GM18873 (cell line): Measurements from ENCODE around the gene SKA3.
A peak's percentile ranks its signal among the peaks of the same experiment; 100 is the strongest.
"Not testable (repeated sequence)": the region's sequence is repeated elsewhere in the genome, so short reads cannot be mapped to it uniquely, and the experiment has no call there.

Source experiments
- ATAC-seq: cut with Tn5 transposase; IDR thresholded peaks from one replicate; pipeline ENCODE4 v1.9.1; 2021; ENCODE audit warnings: mild to moderate bottlenecking, moderate library complexity, moderate number of reproducible peaks; ENCODE audit not compliant: unreplicated experiment, low FRiP score

SKA3 gene

DNA sequence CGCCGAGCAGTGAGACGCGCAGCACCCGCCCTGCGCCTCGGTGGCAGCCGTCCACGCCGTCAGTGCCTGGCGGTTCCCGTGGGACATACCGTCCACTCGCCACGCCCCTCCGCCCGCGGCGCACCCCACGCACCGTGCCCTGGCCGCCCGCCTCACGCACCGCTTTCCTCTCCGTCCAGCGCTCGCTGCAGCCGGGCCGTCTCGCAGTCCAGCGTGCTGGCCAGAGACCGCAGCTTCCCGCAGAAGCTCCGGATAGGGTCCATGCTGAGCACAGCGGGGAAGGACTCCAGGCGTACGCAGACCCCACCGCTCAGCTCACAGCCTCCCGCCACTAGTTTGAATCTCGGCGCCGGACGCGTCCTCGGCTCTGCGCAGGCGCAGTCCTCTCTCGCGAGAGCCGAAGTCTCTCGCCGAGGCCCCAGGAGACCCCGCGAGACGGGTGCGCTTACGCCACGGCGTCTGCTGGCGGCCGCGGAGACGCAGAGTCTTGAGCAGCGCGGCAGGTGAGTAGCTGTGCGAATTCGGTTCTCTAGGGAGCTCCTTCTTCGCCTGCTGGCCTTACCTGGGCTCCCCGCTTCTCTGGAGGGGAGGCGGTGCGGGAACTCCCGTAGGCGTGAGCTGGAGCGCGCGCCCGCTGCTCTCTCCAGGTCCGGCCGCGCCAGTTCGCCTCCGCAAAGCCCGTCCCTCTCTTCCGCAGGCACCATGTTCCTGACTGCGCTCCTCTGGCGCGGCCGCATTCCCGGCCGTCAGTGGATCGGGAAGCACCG lies at the start of gene SKA3, which contains the start of gene MRPL57:
Gene SKA3, minus strand, starts transcription at position 338 of the 767 bp plus-strand sequence. Its CDS starts 75 bp downstream, at position 263.
Gene MRPL57, plus strand, starts transcription at position 444 of the 767 bp plus-strand sequence. Its CDS starts 259 bp downstream, at position 703.
- peak; percentile 83 for ATAC-seq

DNA sequence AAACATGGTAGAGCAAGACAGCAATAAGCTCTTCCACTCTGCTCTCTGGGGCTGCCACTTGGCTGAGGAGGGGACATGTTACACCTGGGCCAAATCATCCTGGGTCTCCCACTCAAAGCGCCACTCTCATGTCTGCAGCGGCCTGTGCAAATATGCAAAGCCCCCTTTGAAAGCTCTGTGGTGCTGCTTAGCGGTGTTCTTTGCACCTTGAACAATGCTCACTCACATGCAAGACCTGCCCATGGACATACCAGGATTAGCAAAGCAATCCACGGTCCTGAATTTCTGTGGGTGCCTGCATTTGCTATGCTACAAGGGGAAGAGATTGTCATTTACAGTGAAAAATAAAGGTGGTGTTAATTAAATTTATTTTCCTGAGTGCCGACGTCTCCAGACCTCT lies 48.7 kb upstream of the SKA3 start:
- ATAC-seq: no peak

DNA sequence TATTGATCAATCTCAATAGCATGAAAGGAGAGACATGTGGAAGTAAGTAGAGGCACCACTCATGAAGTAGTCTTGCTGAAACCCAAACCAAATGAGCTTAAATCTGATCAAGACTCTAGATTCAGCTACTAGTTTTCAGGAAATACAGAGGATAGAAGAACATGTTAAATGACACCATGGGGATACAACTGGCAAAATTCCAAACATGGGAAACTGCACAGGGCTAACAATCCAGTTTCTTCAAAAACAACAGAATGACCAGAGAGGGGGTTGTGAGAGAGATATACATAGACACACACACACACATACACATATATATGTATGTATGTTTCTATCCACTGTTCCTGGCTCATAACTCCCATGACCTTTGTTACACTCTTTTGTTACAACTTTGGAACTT lies 44.9 kb upstream of the SKA3 start:
- no peak for ATAC-seq

DNA sequence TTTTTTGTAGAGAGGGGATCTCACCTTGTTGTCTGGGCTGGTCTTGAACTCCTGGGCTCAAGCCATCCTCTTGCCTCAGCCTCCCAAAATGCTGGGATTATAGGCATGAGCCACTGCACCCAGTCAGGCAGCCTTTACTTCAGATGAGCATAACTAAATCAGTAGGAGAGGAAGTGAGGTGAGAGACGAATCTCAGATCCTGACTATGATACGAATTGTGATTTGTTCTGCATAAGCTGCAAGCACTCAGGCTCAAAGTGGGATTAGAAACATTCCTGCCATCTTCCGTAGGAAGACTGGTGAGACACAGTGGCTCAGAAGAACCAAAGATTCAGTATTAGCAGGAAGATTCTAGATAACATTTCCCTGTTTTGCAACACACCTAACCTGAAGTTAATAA lies 43.4 kb upstream of the SKA3 start:
- not testable (repeated sequence) for ATAC-seq

DNA sequence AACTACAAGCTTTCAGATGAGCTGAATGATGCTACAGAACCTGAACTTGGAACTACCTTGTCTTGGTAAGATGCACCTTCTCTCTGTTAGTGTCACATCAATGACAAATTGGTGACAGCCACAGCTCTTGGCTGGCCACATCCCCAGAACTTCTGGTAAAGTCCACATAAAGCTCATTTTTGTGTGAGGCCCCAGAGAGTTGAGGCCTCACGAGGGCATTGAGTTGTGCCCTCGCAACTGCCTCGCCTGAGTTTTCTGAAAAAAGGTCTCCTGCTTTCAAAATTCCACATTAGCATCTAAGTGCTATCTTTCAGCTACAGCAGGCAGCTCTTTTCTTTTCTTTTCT lies 42.7 kb upstream of the SKA3 start:
- ATAC-seq: peak; percentile 45

DNA sequence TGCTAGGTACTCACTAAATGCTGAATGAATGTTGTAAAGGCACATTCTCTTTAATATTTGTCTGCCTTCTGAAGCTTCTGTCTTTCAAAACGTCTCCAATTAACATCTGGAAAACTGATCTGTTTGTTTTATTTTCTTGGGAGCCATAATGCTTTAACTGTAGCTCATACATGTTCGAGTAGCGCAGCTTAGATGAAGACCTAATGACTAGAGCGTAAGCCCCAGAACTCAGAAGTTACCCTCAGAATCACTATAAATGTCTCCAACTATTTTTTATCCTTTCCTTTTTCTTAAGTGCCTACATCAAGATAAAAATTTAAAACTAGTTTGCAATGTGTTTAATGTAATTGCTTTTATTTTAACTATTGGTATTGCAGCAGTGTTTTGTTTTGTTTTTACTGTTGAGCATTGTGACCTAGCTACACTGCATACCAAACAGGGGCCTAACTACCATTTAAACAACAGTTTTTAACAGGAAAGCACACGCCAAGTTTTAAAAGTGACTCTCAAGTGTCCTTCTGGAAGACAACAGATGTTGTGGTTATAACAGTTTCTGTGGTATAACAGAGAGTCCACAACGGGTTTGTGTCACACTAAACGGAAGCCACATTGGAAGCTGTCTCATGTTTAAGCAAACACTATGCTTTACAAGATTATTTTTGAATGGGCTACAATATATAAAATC lies 42.1 kb upstream of the SKA3 start:
- peak; percentile 98 for ATAC-seq

DNA sequence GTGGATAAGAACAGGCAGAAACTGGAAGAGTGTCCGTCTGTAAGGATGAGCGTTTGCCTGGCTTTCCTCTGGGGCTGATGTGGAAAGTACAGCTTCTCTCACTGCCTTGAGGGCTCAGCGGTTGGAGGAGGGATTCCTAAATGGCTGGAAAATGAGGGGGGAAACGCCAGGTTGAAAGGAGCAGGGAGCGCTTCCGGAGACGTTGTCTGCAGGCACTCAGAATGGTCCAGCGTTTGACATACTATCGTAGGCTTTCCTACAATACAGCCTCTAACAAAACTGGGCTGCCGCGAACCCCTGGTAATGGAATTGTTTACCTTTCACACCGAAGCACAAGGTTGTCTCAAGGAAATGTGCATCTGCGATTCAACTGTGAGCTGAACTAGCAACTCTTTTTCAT lies 40.0 kb upstream of the SKA3 start:
- no peak for ATAC-seq

DNA sequence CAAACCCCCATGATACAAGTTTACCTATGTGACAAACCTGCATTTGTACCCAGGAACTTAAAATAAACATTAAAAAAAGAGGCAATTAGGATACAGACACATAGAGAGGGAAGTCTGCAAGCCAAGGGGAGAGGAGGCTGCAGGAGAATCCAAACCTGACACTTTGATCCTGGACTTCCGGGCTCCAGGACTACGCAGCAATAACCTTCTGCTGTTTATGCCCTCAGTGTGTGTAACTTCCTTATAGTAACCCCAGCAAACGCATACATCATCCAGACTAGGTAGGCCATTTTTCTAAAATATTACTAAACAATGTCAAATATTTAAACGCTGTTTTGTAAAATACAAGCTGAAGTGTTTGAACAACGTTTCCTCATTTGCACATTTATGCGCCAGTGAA lies 39.1 kb upstream of the SKA3 start:
- ATAC-seq: not testable (repeated sequence)

DNA sequence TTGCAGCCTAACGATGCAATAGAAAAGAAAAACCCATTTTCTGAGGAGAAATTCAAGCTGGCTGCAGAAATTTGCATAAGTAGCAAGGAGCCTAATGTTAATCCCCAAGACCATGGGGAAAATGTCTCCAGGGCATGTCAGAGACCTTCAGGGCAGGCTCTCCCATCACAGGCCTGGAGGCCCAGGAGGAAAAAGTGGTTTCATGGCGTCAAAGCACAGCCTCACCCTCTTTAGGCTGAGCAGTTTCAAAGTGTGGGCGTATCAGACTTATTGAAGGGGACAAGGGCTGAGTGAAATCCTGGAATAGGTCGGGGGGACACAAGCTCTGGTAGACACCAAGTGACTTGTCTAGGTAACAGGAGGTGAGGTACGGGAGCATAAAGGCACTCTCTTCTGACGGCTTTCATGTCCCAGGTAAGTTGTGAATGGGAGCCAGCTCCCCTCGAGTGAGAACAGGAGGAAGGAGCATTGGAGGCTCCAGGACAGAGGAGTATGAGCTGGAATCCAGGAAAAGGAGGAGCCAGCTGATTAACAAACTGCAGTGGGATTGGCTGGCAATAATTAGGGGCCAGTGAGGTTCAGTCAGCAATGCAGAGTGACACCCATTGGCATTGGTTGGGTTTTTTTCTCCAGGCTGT lies 35.9 kb upstream of the SKA3 start:
- no peak for ATAC-seq

DNA sequence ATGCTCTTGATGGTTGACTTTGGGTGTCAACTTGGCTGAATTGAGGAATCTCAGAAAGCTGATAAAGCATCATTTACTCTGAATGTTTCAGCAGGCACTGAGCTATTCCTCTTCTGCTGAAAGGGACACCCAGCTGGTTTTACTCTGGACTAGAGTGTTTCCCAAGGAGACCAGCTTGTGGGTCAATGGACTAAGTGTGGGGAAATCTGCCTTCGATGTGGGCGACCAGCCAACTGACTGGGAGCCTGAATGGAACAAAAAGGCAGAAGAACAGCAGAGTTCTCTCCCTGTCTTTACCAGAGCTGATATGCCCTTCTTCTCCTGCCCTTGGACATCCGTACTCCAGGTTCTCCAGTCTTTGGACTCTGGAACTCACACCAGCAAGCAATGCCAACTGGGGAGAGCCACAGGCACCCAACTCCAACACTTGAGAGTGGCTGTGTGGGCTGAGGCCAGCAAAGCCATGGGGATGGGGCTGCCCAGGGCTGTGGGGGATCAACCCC lies 32.4 kb upstream of the SKA3 start:
- ATAC-seq: no peak

DNA sequence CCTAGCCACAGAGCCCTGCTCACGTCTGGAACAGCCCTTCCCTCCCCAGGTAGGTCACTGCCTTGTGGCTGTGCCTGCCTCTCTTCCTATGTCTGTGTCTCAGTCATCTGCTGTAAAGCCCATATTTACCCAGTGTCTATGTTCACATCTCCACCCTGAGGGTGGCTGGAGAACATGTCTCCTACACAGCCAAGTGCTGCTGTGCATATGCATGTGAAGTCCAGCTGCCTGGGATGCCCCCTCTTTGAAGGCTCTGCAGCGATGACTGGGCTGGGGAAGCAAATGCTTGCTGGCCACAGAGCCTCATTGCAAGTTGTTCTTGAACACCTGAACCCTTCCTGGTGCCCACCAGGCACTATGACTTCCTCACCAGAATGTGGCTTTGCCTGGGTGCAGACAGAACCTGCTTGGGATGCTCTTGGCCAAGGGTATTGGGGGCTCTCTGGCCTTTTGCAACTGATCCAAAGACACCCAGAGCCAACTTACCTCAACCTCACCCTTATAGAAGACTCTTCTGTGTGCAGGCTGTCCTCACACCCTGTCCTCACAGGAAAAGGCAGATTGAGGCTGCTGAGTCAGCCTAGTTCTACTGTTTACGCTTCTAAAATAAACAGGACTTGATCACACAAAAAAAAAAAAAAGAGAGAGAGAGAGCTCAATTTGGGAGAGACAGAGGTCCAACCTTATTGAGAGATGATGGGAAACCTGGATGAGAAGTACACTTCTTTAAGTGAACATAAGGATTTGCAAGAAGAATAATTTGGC lies 26.6 kb upstream of the SKA3 start:
- no peak for ATAC-seq

DNA sequence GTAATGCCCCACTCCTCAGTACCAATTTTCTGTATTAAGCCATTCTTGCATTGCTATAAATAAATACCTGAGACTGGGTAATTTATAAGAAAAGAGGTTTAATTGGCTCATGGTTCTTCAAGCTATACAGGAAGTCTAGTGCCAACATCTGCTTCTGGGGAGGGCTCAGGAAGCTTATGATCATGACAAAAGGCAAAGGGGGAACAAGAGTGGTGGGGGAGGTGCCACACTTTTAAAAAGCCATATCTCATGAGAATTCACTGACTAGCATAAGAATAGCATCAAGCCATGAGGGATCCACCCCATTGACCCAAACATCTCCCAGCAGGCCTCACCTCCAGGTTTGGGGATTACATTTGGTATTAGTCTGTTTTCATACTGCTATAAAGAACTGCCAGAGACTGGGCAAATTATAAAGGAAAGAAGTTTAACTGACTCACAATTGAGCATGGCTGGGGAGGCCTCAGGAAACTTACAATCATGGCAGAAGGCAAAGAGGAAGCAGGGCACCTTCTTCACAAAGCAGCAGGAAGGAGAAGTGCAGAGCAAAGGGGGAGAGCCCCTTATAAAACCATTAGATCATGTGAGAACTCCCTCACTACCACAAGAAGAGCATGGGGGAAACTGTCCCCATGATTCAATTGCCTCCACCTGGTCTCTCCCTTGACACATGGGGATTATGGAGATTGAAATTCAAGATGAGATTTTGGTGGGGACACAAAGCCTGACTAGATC lies 25.3 kb upstream of the SKA3 start:
- ATAC-seq: not testable (repeated sequence)

DNA sequence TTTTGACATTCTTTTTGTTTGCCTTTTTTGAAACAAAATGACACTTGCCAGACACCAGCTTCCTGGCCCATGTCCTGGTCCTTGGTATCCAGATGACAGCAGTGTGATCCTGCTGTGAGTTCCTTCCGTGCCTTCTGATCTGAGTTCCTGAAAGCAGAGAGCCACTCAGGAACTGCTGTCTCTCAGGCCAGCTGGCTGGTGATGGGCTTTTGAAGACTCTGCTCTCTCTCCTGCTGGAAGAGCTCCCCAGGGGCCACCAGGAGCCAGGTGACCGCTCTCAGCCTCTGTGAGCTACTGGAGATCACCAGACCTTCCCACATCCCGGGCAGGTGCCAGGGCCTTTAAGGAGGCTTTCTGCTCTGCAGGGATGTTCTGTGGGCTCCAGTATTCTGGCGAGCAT lies 22.0 kb upstream of the SKA3 start:
- ATAC-seq: not testable (repeated sequence)

DNA sequence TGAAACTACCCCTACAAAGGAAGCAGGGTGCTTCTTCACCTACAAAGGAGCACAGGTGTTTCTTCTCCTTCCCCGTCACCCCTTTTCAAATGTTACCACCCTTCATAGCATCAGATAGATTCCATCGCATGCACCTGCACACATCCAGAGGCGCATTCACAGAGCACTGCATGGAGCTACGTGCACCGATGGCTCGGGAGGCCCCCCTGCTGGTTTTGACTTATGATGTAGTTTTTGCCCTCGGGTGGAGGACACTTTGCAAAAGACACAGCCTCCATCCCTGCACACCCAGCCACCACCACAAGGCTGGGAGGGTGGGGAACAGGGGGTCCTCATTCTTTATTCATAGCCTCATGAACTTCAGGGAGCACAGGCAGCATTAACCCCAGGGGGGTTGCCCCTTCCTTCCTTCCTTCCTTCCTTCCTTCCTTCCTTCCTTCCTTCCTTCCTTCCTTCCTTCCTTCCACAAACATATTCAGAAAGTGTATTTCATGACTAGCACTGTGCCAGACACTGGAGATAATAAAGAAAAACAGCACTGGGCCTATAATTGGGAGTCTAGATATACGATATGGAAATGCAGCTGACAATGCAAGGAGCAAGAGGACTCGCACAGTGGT lies 21.4 kb upstream of the SKA3 start:
- ATAC-seq: not testable (repeated sequence)

DNA sequence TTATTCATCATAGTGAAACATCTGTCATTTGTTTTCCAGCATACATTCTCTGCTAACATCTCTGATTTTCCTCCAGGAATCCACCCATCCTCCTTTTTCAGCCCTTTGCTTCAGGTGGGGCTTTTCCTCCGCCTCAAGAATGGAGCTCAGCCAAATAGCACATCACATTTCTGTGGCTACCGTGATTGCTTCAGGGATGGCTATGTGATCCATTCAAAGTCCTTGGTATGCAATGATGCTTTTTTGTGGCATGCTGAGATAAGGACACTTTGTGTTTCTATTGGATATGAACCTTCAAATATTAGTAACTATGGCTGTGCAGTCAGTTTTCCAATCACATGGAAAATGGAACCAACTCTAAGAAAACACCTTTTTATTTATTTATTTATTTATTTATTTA lies 18.4 kb upstream of the SKA3 start:
- not testable (repeated sequence) for ATAC-seq

DNA sequence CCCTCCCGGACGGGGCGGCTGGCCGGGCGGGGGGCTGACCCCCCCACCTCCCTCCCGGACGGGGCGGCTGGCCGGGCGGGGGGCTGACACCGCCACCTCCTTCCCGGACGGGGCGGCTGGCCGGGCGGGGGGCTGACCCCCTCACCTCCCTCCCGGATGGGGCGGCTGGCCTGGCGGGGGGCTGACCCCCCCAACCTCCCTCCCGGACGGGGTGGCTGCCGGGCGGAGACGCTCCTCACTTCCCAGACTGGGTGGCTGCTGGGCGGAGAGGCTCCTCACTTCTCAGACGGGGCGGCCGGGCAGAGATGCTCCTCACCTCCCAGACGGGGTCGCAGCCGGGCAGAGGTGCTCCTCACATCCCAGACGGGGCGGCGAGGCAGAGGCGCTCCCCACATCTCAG lies 10.1 kb upstream of the SKA3 start:
- ATAC-seq: not testable (repeated sequence)

DNA sequence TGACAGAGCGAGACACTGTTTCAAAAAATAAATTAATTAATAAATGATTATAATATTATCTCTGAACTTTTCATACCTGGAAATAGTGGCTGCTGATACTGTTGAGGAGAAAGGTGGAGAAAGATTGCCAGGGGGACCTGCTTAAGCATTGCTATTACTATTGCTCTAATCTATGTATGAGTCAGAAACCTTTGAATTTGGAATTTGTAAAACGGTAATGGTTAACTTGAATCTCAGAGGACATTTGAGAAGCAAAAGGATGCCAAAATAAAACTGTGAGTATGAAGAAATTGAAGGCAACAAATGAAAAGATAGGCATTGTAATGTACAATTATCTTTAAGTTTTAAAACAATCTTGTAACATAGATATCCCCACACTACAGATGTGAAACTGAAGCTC lies 5.3 kb upstream of the SKA3 start:
- ATAC-seq: no peak

DNA sequence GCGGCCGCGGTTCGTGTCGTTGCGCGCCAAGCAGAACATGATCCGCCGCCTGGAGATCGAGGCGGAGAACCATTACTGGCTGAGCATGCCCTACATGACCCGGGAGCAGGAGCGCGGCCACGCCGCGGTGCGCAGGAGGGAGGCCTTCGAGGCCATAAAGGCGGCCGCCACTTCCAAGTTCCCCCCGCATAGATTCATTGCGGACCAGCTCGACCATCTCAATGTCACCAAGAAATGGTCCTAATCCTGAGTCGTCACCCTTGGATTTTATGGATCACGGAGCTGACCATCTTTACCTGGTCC lies 581 bp upstream of the SKA3 start:
- ATAC-seq: peak; percentile 3

DNA sequence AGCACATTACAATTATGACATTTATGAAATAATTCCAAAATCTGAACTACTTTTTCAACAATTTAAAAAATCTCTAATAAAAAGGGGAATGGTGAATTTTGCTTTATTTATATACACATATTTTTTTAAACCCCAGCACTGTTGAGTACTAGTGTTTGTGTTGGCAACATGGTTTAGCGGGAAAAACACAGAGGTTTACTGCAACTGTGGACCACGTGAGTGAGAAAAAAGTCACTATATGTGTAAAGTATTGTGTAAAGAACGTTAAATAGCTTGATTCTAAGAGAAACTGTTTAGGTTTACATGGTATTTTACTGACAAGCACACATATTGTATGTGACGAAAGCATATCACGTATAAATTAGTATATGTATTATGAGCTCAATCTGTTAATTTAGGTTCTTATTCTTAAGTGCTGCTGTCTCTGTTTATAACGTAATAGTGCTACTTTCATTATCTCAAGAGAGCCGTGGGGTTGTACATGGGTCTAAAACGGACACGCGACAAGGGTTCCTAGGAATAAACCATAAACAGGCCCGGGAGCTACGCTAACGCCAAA lies 617 bp downstream of the SKA3 start:
- ATAC-seq: no peak
